ENCODE results near the gene KRABD2.

GRCh38 chr17:8338753-8339140 lies 37.8 kb downstream of the KRABD2 start:
- TF ChIP-seq POLR2A (IDR thresholded peaks at IDR 0.05; ENCODE audit: low read depth), result no peak
- no peak for TF ChIP-seq CTCF (IDR thresholded peaks at IDR 0.05)
- TF ChIP-seq POLR2AphosphoS5 (IDR thresholded peaks at IDR 0.05), result no peak
- no peak for TF ChIP-seq EP300 (IDR thresholded peaks at IDR 0.05)
